K562 (cell line): Measurements from ENCODE around the gene SLC5A3. TPM values are rescaled to one million over a fixed set of nuclear protein-coding genes. Genes with fewer than 3 reads are reported as not detected.

Experiments used
- ATAC-seq: fragments of 200-7000 bp; cut with Tn5 transposase; 3 replicates; pipeline ENCODE4 v1.9.1; 2020; ENCODE audit warnings: moderate library complexity
- BruUV-seq: library from RNA; stranded (reverse); fragments of 400-500 nt; replicated peaks from 2 replicates; lab custom pipeline; 2021; lab: Mats Ljungman, UMichigan
- CTCF ChIA-PET: fragments of 300-600 bp; formaldehyde crosslinking; extraction: SDS; loops from one replicate; lab custom pipeline; 2021; ENCODE audit warnings: low intra/inter-chr PET ratio; lab: Yijun Ruan, JAX
- POLR2A ChIA-PET: fragments of 300-600, 350-650 bp; sonication (Branson Sonifier 250); formaldehyde crosslinking; extraction: SDS; loops from one replicate; lab custom pipeline; 2021; ENCODE audit warnings: antibody characterized with exemption, inconsistent platforms; lab: Yijun Ruan, JAX
- DNase-seq, 4 experiments: peaks; one replicate each; pipeline versions ENCODE4 v3.0.0 to v3.0.0-alpha.2; 2011 to 2018; ENCODE audit warnings: low spot score in 3 of 4, mixed read lengths in 3 of 4; ENCODE audit errors: extremely low read depth in 1 of 4
- FAIRE-seq: peaks from 2 replicates; lab custom pipeline; 2011; peaks lifted over from hg19 to GRCh38; lab: Jason Lieb, UNC
- H2AFZ ChIP-seq: 2 replicates; pipeline ENCODE4 v1.6.0; 2011; ENCODE audit warnings: low read depth, low read length, control low read depth, inconsistent platforms
- H3K27ac ChIP-seq: fragments of 200-600 bp; 3 replicates; pipeline ENCODE4 v1.8.0; 2011; ENCODE audit warnings: low read depth, mild to moderate bottlenecking, control low read depth, inconsistent platforms, low read length, moderate library complexity, mixed read lengths; ENCODE audit errors: extremely low read depth
- H3K27me3 ChIP-seq, 2 experiments: fragments of 300-600 bp in 1 of 2; 2 replicates in 1 of 2; 3 replicates in 1 of 2; pipeline versions ENCODE4 v1.6.0 to v1.8.0; 2011; ENCODE audit warnings: inconsistent platforms in 2 of 2, low read length in 2 of 2, mild to moderate bottlenecking in 1 of 2, mixed read lengths in 1 of 2, moderate library complexity in 1 of 2; ENCODE audit not compliant: control insufficient read depth in 2 of 2, insufficient read depth in 2 of 2
- H3K36me3 ChIP-seq: fragments of 300-600 bp; 3 replicates; pipeline ENCODE4 v1.8.0; 2011; ENCODE audit warnings: mild to moderate bottlenecking, low read length, inconsistent platforms; ENCODE audit not compliant: control insufficient read depth, insufficient read depth
- H3K4me1 ChIP-seq, 2 experiments: fragments of 200-600 bp in 1 of 2; replicated peaks in 1 of 2; 2 replicates in 1 of 2; 3 replicates in 1 of 2; pipeline versions ENCODE4 v1.5.1 to v1.8.0; 2011; ENCODE audit warnings: inconsistent platforms in 2 of 2, low read length in 2 of 2, mild to moderate bottlenecking in 1 of 2, mixed read lengths in 1 of 2, moderate library complexity in 1 of 2; ENCODE audit not compliant: control insufficient read depth in 2 of 2, insufficient read depth in 2 of 2
- H3K4me2 ChIP-seq: 2 replicates; pipeline ENCODE4 v1.6.1; 2011; ENCODE audit warnings: low read length, control low read depth, inconsistent platforms, mixed read lengths; ENCODE audit not compliant: insufficient read depth
- H3K4me3 ChIP-seq: fragments of 200-600 bp; sonication (generic), shearing (Covaris generic); 2 replicates; pipeline ENCODE4 v1.5.1; 2016; ENCODE audit warnings: control low read depth, inconsistent platforms
- H3K79me2 ChIP-seq: fragments of 200-600 bp; 3 replicates; pipeline ENCODE4 v1.8.0; 2011; ENCODE audit warnings: low read length, inconsistent platforms; ENCODE audit not compliant: control insufficient read depth, insufficient read depth
- H3K9ac ChIP-seq, 2 experiments: 2 replicates each; pipeline versions ENCODE4 v1.6.0 to v1.6.1; 2011; ENCODE audit warnings: low read depth in 2 of 2, low read length in 2 of 2, control low read depth in 1 of 2, inconsistent platforms in 1 of 2, mild to moderate bottlenecking in 1 of 2, mixed read lengths in 1 of 2; ENCODE audit not compliant: insufficient read depth in 1 of 2
- H3K9me1 ChIP-seq: one replicate; pipeline ENCODE4 v1.6.0; 2011; ENCODE audit warnings: inconsistent platforms, mild to moderate bottlenecking, low read length, moderate library complexity; ENCODE audit not compliant: control insufficient read depth, insufficient read depth
- H3K9me3 ChIP-seq: replicated peaks from 2 replicates; pipeline ENCODE4 v1.5.1; 2011; ENCODE audit warnings: low read depth, low read length, inconsistent platforms; ENCODE audit not compliant: control insufficient read depth, insufficient read depth
- H4K20me1 ChIP-seq: replicated peaks from 2 replicates; pipeline ENCODE4 v1.6.1; 2011; ENCODE audit warnings: low read length, inconsistent platforms, mixed read lengths; ENCODE audit not compliant: control insufficient read depth, insufficient read depth
- FOXA3 ChIP-seq, 2 experiments: fragments of 450-650 bp in 1 of 2; sonication (generic) in 1 of 2; formaldehyde crosslinking; IDR thresholded peaks in 1 of 2; conservative IDR thresholded peaks in 1 of 2; 2 replicates each; pipeline versions ENCODE4 v1.4.0 to v1.8.0; 2020 to 2022; ENCODE audit warnings: mild to moderate bottlenecking in 2 of 2, missing genetic modification reagents in 1 of 2
- HOXB6 ChIP-seq: fragments of 250-450 bp; sonication (Bioruptor Pico); IDR thresholded peaks from 2 replicates; pipeline ENCODE4 v1.5.1; 2022; ENCODE audit warnings: mild to moderate bottlenecking, borderline replicate concordance
- SMAD3 ChIP-seq: fragments of 450-650 bp; formaldehyde crosslinking; conservative IDR thresholded peaks from 2 replicates; pipeline ENCODE4 v1.4.0; 2020; ENCODE audit warnings: mild to moderate bottlenecking
- ZFP30 ChIP-seq: fragments of 250-450 bp; sonication (Bioruptor Pico); IDR thresholded peaks from 2 replicates; pipeline ENCODE4 v1.8.0; 2022; ENCODE audit warnings: moderate library complexity, mild to moderate bottlenecking, inconsistent platforms, borderline replicate concordance
- WGBS: fragments of 100-300 bp; shearing (Covaris generic); methylation state at CpG from one replicate; pipeline ENCODE4 v1.1.6; 2016; ENCODE audit warnings: low coverage, mixed read lengths; ENCODE audit not compliant: insufficient coverage; ENCODE audit errors: missing lambda C conversion rate; 5-methylcytosine and 5-hydroxymethylcytosine counted together
- in situ Hi-C: fragments of 300-500 bp; cut with MboI; formaldehyde crosslinking; loops from 4 replicates; pipeline ENCODE4 v1.15.0; 2018; ENCODE audit warnings: inconsistent platforms, mixed read lengths
- intact Hi-C: fragments of 100-400 bp; cut with micrococcal nuclease; formaldehyde crosslinking; loops from 2 replicates; pipeline ENCODE4 v1.14.2; 2022
- polyA plus RNA-seq, 8 experiments: library from polyadenylated mRNA; depleted of rRNA in 4 of 8; stranded (reverse) in 5 of 8; unstranded in 3 of 8; fragments of >200 nt; fragmentation: Nextera tagmentation in 2 of 8; fragmentation: Illumina TruSeq in 1 of 8; extraction: Ambion mirVana in 2 of 8; extraction: Trizol in 1 of 8; gene quantifications; 2 replicates each; pipeline versions ENCODE4 v1.2.1 to v1.2.3, GENCODE V29; 2011 to 2014; ENCODE audit warnings: inconsistent platforms in 1 of 8, missing spikeins in 1 of 8
- total RNA-seq, 7 experiments: library from RNA; depleted of rRNA in 6 of 7; stranded (reverse); fragments of >200 nt in 6 of 7; fragmentation: Illumina TruSeq in 2 of 7; extraction: Trizol in 2 of 7; gene quantifications; 2 replicates each; pipeline versions ENCODE4 v1.2.1 to v1.2.3, GENCODE V29; 2011 to 2021; ENCODE audit warnings: low replicate concordance in 1 of 7

SLC5A3 gene
- total and polyA plus RNA-seq, 9 of the 15 experiments (the other 6 are each of a cell fraction or from before 2014, with no cell fraction given), result 2.9 to 20.6 (median 9.0) TPM

DNA sequence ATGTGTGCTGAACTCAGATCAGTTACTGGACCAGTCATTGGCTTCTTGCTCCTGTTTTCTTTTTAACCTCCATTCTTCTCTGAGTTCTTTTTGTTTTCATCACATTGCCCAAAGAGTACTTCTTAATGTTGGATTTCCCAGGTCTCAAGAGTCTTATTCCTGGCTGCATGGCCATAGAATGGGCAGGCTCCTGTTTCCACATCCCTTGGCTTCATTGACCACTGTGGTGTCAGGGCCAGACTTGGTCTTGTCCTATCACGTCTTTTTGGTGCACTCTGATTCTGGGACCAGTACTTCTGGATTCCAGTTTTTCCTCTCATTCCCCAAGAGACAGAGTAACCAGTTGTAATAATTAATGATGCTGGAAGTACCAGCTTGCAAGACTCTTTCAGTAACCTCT lies 41.8 kb downstream of the SLC5A3 start:
- Histone ChIP-seq H3K9me3 (no peaks in the 10 kb centered on the region), H3K4me3 (no peak overlapping the region), H3K9ac (no peak overlapping the region), H3K79me2 (peaks cover 51% of the 10 kb centered on the region)
- in situ Hi-C loops, result no loop called here
- no TSS peak for BruUV-seq
- no peak for FAIRE-seq
- TF ChIP-seq HOXB6 (CRISPR knock-in tag) (no peak), SMAD3 (CRISPR knock-in tag) (no peak)
- TF ChIP-seq, all 486 proteins: peak for 0
- no peaks in the 10 kb centered on the region for H3K27me3 ChIP-seq
- H3K36me3 ChIP-seq, result peaks cover 4% of the 10 kb centered on the region; the same call in 1 of the 3 replicates
- no peaks in the 10 kb centered on the region for H4K20me1 ChIP-seq
- 56% methylated on average over 1 of the region's 1 CpG for WGBS
- H2AFZ ChIP-seq, result no peak overlapping the region
- DNase-seq, result no peak
- H3K4me1 ChIP-seq, result peaks cover 5 to 46% of the 10 kb centered on the region in 2 experiments
- ATAC-seq, result no peak
- no peak overlapping the region for H3K4me2 ChIP-seq
- intact Hi-C loops, result no loop called here
- ChIA-PET POLR2A (interaction anchor here (0.8 kb wide), 1 partner anchor 28 kb away, joined by 3 read pairs; no protein-coding TSS in a partner anchor), CTCF (no interaction called here)
- H3K9me1 ChIP-seq, result no peaks in the 10 kb centered on the region
- no peak overlapping the region for H3K27ac ChIP-seq

DNA sequence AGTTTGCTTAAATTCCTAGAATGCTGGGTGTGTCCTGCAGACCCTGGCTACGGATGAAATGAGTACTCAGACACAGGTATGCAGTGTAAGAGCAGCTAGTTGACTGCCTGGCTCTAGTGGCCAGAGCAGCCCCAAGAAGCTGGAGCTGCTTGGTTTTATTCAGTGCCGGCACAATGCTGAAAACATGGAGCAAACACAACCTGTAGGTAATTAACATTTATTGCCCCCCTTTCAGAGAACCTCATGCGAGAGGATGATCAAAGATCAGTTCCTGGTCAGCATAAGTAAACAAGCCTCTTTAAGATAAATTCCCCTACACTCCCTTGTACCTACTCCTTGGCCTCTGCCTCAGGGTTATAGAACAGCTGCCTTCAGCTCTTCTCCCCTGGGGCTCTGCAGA lies 43.2 kb downstream of the SLC5A3 start:
- Histone ChIP-seq H4K20me1 (no peaks in the 10 kb centered on the region), H3K36me3 (peaks cover 4% of the 10 kb centered on the region; the same call in 1 of the 3 replicates), H2AFZ (no peak overlapping the region), H3K27ac (no peak overlapping the region), H3K9me3 (no peaks in the 10 kb centered on the region), H3K4me2 (no peak overlapping the region), H3K4me1 (peaks cover 0 to 32% of the 10 kb centered on the region in 2 experiments; a peak in 3 of 5 replicates), H3K79me2 (peaks cover 40% of the 10 kb centered on the region), H3K9ac (no peak overlapping the region), H3K27me3 (no peaks in the 10 kb centered on the region), H3K4me3 (no peak overlapping the region), H3K9me1 (no peaks in the 10 kb centered on the region)
- no peak for ATAC-seq
- no TSS peak for BruUV-seq
- no peak for DNase-seq
- ChIA-PET POLR2A (interaction anchor here (0.7 kb wide), 1 partner anchor 108 kb away, joined by 5 read pairs; no protein-coding TSS in a partner anchor), CTCF (no interaction called here)
- no peak for FAIRE-seq
- in situ Hi-C loops, result no loop called here
- intact Hi-C loops, result no loop called here
- 65% methylated on average over 3 of the region's 3 CpGs for WGBS
- TF ChIP-seq FOXA3 (CRISPR knock-in tag; conservative IDR thresholded peaks at IDR 0.05 in 1 of 2, IDR thresholded peaks at IDR 0.05 in 1 of 2) (0 out of 4 replicates have a peak, but pooled peaks of 1 of the 2 experiments have one; percentile 17), ZFP30 (CRISPR knock-in tag) (no peak)
